Measurements from ENCODE around the gene PIP5K1C.
"Not testable (repeated sequence)": the region's sequence is repeated elsewhere in the genome, so short reads cannot be mapped to it uniquely, and the experiment has no call there.

Gene PIP5K1C

GRCh38 chr19:3590991-3591659 lies 109.1 kb downstream of the PIP5K1C start:
- no peaks in the 10 kb centered on the region for H3K9me3 ChIP-seq (ENCODE audit: control insufficient read depth in 1 of 2, low read length in 2 of 2)
- H3K9ac ChIP-seq (ENCODE audit: low read depth in 1 of 2, low read length in 2 of 2), result no peak overlapping the region
- H3K27me3 ChIP-seq (ENCODE audit: control insufficient read depth in 1 of 2, insufficient read depth in 2 of 2, low read length in 2 of 2), result peaks cover 0 to 4% of the 10 kb centered on the region in 2 donors
- no peaks in the 10 kb centered on the region for H3K4me1 ChIP-seq (ENCODE audit: control insufficient read depth in 1 of 2, insufficient read depth in 2 of 2, low read length in 2 of 2)
- H3K4me3 ChIP-seq (ENCODE audit: low read depth in 1 of 2, low read length in 2 of 2), result no peak overlapping the region
- H3K36me3 ChIP-seq (ENCODE audit: control insufficient read depth in 1 of 2, insufficient read depth in 2 of 2, low read length in 2 of 2), result no peaks in the 10 kb centered on the region
- no peak overlapping the region for H3K27ac ChIP-seq (ENCODE audit: low read depth, low read length)

DNA sequence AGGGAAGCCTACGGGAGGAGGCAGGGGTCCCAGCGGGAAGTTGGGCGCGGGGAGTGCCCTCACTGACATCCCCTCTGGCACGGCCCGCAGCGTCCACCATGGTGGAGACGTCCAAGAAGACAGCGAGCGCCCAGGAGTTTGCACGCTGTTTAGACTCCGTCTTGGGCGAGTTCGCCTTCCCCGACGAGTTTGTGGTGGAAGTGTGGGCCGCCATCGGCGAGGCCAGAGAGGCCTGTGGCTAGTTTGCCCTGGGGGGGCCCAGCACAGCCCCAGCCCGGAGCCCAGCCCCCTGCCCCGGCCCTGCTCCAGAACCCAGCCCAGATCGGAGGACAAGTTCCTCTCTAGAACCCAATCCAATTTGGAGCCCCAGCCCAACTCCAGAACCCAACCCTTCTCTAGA lies 110.3 kb downstream of the PIP5K1C start:
- no peak overlapping the region for H3K4me3 ChIP-seq (ENCODE audit: low read depth in 1 of 2, low read length in 2 of 2)
- no peaks in the 10 kb centered on the region for H3K9me3 ChIP-seq (ENCODE audit: control insufficient read depth in 1 of 2, low read length in 2 of 2)
- peaks cover 5 to 8% of the 10 kb centered on the region in 2 donors for H3K27me3 ChIP-seq (ENCODE audit: control insufficient read depth in 1 of 2, insufficient read depth in 2 of 2, low read length in 2 of 2)

DNA sequence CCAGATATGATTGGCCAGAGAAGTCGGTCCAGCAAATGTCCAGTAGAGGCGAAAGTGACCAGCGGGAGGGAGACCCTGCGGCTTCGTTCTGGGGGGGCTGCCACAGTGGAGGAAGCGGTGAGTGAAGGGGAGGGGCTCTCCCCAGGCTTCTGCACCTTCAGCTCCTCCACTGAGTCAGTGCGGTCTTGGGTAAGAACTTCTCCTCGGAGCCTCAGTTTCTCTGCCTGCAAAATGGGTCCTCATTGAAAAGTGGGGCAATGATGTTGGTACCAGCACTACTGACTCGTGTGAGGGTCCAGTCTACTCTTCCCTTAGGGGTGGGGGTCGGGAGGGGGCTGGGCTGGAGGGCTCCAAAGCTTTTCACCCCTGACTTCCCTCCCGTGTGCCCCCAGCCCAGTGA lies 110.8 kb downstream of the PIP5K1C start:
- Histone ChIP-seq H3K36me3 (ENCODE audit: control insufficient read depth in 1 of 2, insufficient read depth in 2 of 2, low read length in 2 of 2) (no peaks in the 10 kb centered on the region), H3K27me3 (ENCODE audit: control insufficient read depth in 1 of 2, insufficient read depth in 2 of 2, low read length in 2 of 2) (peaks cover 5% of the 10 kb centered on the region in 2 donors), H3K4me3 (ENCODE audit: low read depth in 1 of 2, low read length in 2 of 2) (no peak overlapping the region), H3K9ac (ENCODE audit: low read depth in 1 of 2, low read length in 2 of 2) (no peak overlapping the region), H3K27ac (ENCODE audit: low read depth, low read length) (no peak overlapping the region), H3K9me3 (ENCODE audit: control insufficient read depth in 1 of 2, low read length in 2 of 2) (no peaks in the 10 kb centered on the region), H3K4me1 (ENCODE audit: control insufficient read depth in 1 of 2, insufficient read depth in 2 of 2, low read length in 2 of 2) (no peaks in the 10 kb centered on the region)

More for the DNA sequence above, 110.3 kb downstream of the PIP5K1C start:
- Histone ChIP-seq H3K27ac (ENCODE audit: low read depth, low read length) (no peak overlapping the region), H3K9ac (ENCODE audit: low read depth in 1 of 2, low read length in 2 of 2) (no peak overlapping the region), H3K36me3 (ENCODE audit: control insufficient read depth in 1 of 2, insufficient read depth in 2 of 2, low read length in 2 of 2) (no peaks in the 10 kb centered on the region), H3K4me1 (ENCODE audit: control insufficient read depth in 1 of 2, insufficient read depth in 2 of 2, low read length in 2 of 2) (no peaks in the 10 kb centered on the region)

DNA sequence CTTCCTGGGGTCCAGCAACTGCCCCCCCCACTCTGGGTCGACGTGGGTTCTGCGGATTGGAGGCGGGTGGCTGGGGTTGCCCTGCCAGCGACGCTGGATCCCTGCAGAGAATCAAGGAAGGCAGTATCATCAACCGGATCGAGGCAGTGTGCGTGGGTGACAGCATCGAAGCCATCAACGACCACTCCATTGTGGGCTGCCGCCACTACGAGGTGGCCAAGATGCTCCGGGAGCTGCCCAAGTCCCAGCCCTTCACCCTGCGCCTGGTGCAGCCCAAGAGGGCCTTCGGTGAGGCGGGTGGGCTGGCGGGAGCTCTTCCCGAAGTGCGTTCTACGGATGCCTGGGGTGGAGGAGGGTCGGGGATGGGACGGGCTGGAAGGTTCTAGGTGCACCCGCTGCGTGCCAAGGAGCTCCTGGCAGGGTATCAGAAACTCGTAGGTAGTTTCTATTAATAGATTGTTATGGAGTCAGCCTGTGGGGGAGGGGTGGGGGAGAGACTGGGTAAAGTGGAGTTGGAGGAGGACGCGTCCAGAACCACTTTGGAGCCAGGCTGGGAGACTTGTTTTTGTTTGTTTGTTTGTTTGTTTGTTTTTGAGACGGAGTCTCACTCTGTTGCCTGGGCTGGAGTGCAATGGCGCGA lies 113.4 kb downstream of the PIP5K1C start:
- H3K9ac ChIP-seq (ENCODE audit: low read depth in 1 of 2, low read length in 2 of 2), result no peak overlapping the region
- no peak overlapping the region for H3K27ac ChIP-seq (ENCODE audit: low read depth, low read length)
- no peak overlapping the region for H3K4me3 ChIP-seq (ENCODE audit: low read depth in 1 of 2, low read length in 2 of 2)
- H3K9me3 ChIP-seq (ENCODE audit: control insufficient read depth in 1 of 2, low read length in 2 of 2), result no peaks in the 10 kb centered on the region
- H3K27me3 ChIP-seq (ENCODE audit: control insufficient read depth in 1 of 2, insufficient read depth in 2 of 2, low read length in 2 of 2), result peaks cover 4 to 5% of the 10 kb centered on the region in 2 donors
- H3K4me1 ChIP-seq (ENCODE audit: control insufficient read depth in 1 of 2, insufficient read depth in 2 of 2, low read length in 2 of 2), result no peaks in the 10 kb centered on the region
- no peaks in the 10 kb centered on the region for H3K36me3 ChIP-seq (ENCODE audit: control insufficient read depth in 1 of 2, insufficient read depth in 2 of 2, low read length in 2 of 2)

- Histone ChIP-seq H3K9ac (ENCODE audit: low read depth in 1 of 2, low read length in 2 of 2) (no peak overlapping the region), H3K9me3 (ENCODE audit: control insufficient read depth in 1 of 2, low read length in 2 of 2) (no peaks in the 10 kb centered on the region), H3K27ac (ENCODE audit: low read depth, low read length) (no peak overlapping the region), H3K36me3 (ENCODE audit: control insufficient read depth in 1 of 2, insufficient read depth in 2 of 2, low read length in 2 of 2) (no peaks in the 10 kb centered on the region), H3K4me3 (ENCODE audit: low read depth in 1 of 2, low read length in 2 of 2) (peak overlapping the region; percentile 13 to 15), H3K4me1 (ENCODE audit: control insufficient read depth in 1 of 2, insufficient read depth in 2 of 2, low read length in 2 of 2) (no peaks in the 10 kb centered on the region), H3K27me3 (ENCODE audit: control insufficient read depth in 1 of 2, insufficient read depth in 2 of 2, low read length in 2 of 2) (peaks cover 4 to 5% of the 10 kb centered on the region in 2 donors)
Measured at GRCh38 chr19:3586127-3586626, 114.1 kb downstream of the PIP5K1C start.

- Histone ChIP-seq H3K27ac (ENCODE audit: low read depth, low read length) (no peak within 1 kb of the TSS), H3K4me3 (ENCODE audit: low read depth in 1 of 2, low read length in 2 of 2) (peak within 1 kb of the TSS; percentile 13 to 15), H3K36me3 (ENCODE audit: control insufficient read depth in 1 of 2, insufficient read depth in 2 of 2, low read length in 2 of 2) (no peaks in the 10 kb centered on the region), H3K27me3 (ENCODE audit: control insufficient read depth in 1 of 2, insufficient read depth in 2 of 2, low read length in 2 of 2) (peaks cover 4 to 5% of the 10 kb centered on the region in 2 donors), H3K4me1 (ENCODE audit: control insufficient read depth in 1 of 2, insufficient read depth in 2 of 2, low read length in 2 of 2) (no peaks in the 10 kb centered on the region), H3K9ac (ENCODE audit: low read depth in 1 of 2, low read length in 2 of 2) (no peak within 1 kb of the TSS), H3K9me3 (ENCODE audit: control insufficient read depth in 1 of 2, low read length in 2 of 2) (no peaks in the 10 kb centered on the region)
Measured at GRCh38 chr19:3585301-3586126, 114.8 kb downstream of the PIP5K1C start, which contains the start of gene GIPC3. Gene GIPC3, plus strand, starts transcription at chr19:3585478. Its CDS starts 120 bp downstream, at chr19:3585598.

- H3K36me3 ChIP-seq (ENCODE audit: control insufficient read depth in 1 of 2, insufficient read depth in 2 of 2, low read length in 2 of 2); H3K4me1 ChIP-seq (ENCODE audit: control insufficient read depth in 1 of 2, insufficient read depth in 2 of 2, low read length in 2 of 2); H3K4me3 ChIP-seq (ENCODE audit: low read depth in 1 of 2, low read length in 2 of 2); H3K27me3 ChIP-seq (ENCODE audit: control insufficient read depth in 1 of 2, insufficient read depth in 2 of 2, low read length in 2 of 2); H3K9me3 ChIP-seq (ENCODE audit: control insufficient read depth in 1 of 2, low read length in 2 of 2); H3K9ac ChIP-seq (ENCODE audit: low read depth in 1 of 2, low read length in 2 of 2); H3K27ac ChIP-seq (ENCODE audit: low read depth, low read length): not testable (repeated sequence)
Measured at GRCh38 chr19:3584036-3584802, 116.0 kb downstream of the PIP5K1C start.

DNA sequence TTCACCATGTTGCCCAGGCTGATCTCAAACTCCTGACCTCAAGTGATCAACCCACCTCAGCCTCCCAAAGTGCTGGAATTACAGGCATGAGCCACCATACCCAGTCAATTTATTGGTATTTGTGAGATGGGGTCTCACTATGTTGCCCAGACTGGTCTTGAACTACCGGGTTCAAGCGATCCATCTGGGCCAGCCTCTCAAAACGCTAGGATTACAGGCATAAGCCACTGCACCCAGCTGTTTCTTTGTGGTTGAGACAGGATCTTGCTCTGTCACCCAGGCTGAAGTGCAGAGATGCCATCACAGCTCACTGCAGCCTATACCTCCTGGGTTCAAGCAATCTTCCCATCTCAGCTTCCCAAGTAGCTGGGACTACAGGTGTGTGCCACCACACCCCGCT lies 118.5 kb downstream of the PIP5K1C start:
- not testable (repeated sequence) for H3K9ac ChIP-seq (ENCODE audit: low read depth in 1 of 2, low read length in 2 of 2); H3K4me3 ChIP-seq (ENCODE audit: low read depth in 1 of 2, low read length in 2 of 2); H3K9me3 ChIP-seq (ENCODE audit: control insufficient read depth in 1 of 2, low read length in 2 of 2); H3K27ac ChIP-seq (ENCODE audit: low read depth, low read length); H3K27me3 ChIP-seq (ENCODE audit: control insufficient read depth in 1 of 2, insufficient read depth in 2 of 2, low read length in 2 of 2); H3K36me3 ChIP-seq (ENCODE audit: control insufficient read depth in 1 of 2, insufficient read depth in 2 of 2, low read length in 2 of 2); H3K4me1 ChIP-seq (ENCODE audit: control insufficient read depth in 1 of 2, insufficient read depth in 2 of 2, low read length in 2 of 2)

Data from duodenal mucosa (tissue), 2 donors.